Measurements from ENCODE around the gene LIPE. TPM values are rescaled to one million over a fixed set of nuclear protein-coding genes. Genes with fewer than 3 reads are reported as not detected.
A peak's percentile ranks its signal among the peaks of the same experiment; 100 is the strongest.

LIPE gene
- total RNA-seq, 1 donor from 2014 or later = 9.1 TPM

- no peak for DNase-seq (ENCODE audit: low read depth, low spot score)
These were observed 15.5 kb downstream of the LIPE start for GRCh38 chr19:42411581-42412178.

GRCh38 chr19:42410371-42410770, 16.8 kb downstream of the LIPE start:
- DNase-seq (ENCODE audit: low read depth, low spot score) = no peak

- DNase-seq (ENCODE audit: low read depth, low spot score) = no peak
These were observed 17.7 kb downstream of the LIPE start for GRCh38 chr19:42409477-42409876.

- no peak for DNase-seq (ENCODE audit: low read depth, low spot score)
These were observed 19.4 kb downstream of the LIPE start for GRCh38 chr19:42407816-42408175.

GRCh38 chr19:42407085-42407815, 19.9 kb downstream of the LIPE start:
- no peak for DNase-seq (ENCODE audit: low read depth, low spot score)

GRCh38 chr19:42406111-42406510, 21.1 kb downstream of the LIPE start:
- no peak for DNase-seq (ENCODE audit: low read depth, low spot score)

GRCh38 chr19:42403586-42403985, 23.6 kb downstream of the LIPE start:
- DNase-seq (ENCODE audit: low read depth, low spot score) = no peak

- no peak for DNase-seq (ENCODE audit: low read depth, low spot score)
These were observed 24.6 kb downstream of the LIPE start for GRCh38 chr19:42402376-42403116.

- DNase-seq (ENCODE audit: low read depth, low spot score) = no peak
These were observed 25.6 kb downstream of the LIPE start for GRCh38 chr19:42401365-42402303.

GRCh38 chr19:42400404-42400803, 26.8 kb downstream of the LIPE start:
- DNase-seq (ENCODE audit: low read depth, low spot score) = no peak

GRCh38 chr19:42397263-42398166, 29.7 kb downstream of the LIPE start:
- no peak for DNase-seq (ENCODE audit: low read depth, low spot score)

GRCh38 chr19:42396381-42397262, 30.6 kb downstream of the LIPE start:
- DNase-seq (ENCODE audit: low read depth, low spot score) = peak; percentile 96

- no peak for DNase-seq (ENCODE audit: low read depth, low spot score)
These were observed 32.4 kb downstream of the LIPE start for GRCh38 chr19:42394751-42395150.

- no peak for DNase-seq (ENCODE audit: low read depth, low spot score)
These were observed 35.0 kb downstream of the LIPE start for GRCh38 chr19:42392165-42392564.

- DNase-seq (ENCODE audit: low read depth, low spot score) = no peak
These were observed 37.3 kb downstream of the LIPE start, which contains the start of gene CNFN for GRCh38 chr19:42389899-42390298. Gene CNFN, minus strand, starts transcription at chr19:42390297. Its CDS starts 1,260 bp downstream, at chr19:42389037.

- no peak for DNase-seq (ENCODE audit: low read depth, low spot score)
These were observed 38.2 kb downstream of the LIPE start for GRCh38 chr19:42388851-42389489.

- no peak for DNase-seq (ENCODE audit: low read depth, low spot score)
These were observed 40.0 kb downstream of the LIPE start for GRCh38 chr19:42386974-42387707.

- no peak for DNase-seq (ENCODE audit: low read depth, low spot score)
These were observed 47.0 kb downstream of the LIPE start for GRCh38 chr19:42380155-42380554.

Data from pulmonary artery endothelial cell (primary cell).